GM23338 (cell line): ENCODE data around the gene PRDM10. TPM values are rescaled to one million over a fixed set of nuclear protein-coding genes. Genes with fewer than 3 reads are reported as not detected.

Experiments used
- CTCF ChIP-seq, 2 experiments: fragments of 200-600 bp in 1 of 2; sonication (generic) in 1 of 2; conservative IDR thresholded peaks; 2 replicates each; pipeline versions ENCODE4 v1.5.1 to v1.6.1; 2016 to 2017; ENCODE audit warnings: antibody characterized with exemption in 2 of 2, low read depth in 2 of 2, mild to moderate bottlenecking in 2 of 2, moderate library complexity in 1 of 2
- EZH2 ChIP-seq: fragments of 200-600 bp; sonication (generic); IDR thresholded peaks from one replicate; pipeline ENCODE4 v1.8.0; 2017; ENCODE audit warnings: antibody characterized with exemption, mild to moderate bottlenecking, low read depth; ENCODE audit not compliant: unreplicated experiment
- EZH2phosphoT487 ChIP-seq: fragments of 200-600 bp; sonication (generic); IDR thresholded peaks from one replicate; pipeline ENCODE4 v1.8.1; 2018; ENCODE audit warnings: antibody characterized with exemption; ENCODE audit not compliant: unreplicated experiment
- POLR2AphosphoS5 ChIP-seq: IDR thresholded peaks from 2 replicates; pipeline ENCODE4 v1.6.1; 2016; ENCODE audit warnings: antibody characterized with exemption, low read depth
- ZNF114 ChIP-seq: fragments of 250-450 bp; sonication (Bioruptor Pico); IDR thresholded peaks from 2 replicates; pipeline ENCODE4 v1.5.0; 2020; ENCODE audit warnings: mild to moderate bottlenecking, moderate library complexity
- ZNF331 ChIP-seq: fragments of 250-450 bp; sonication (Bioruptor Pico); IDR thresholded peaks from 2 replicates; pipeline ENCODE4 v1.5.0; 2020; ENCODE audit warnings: low read depth, mild to moderate bottlenecking, moderate library complexity
- ZNF462 ChIP-seq: fragments of 250-450 bp; sonication (Bioruptor Pico); IDR thresholded peaks from 2 replicates; pipeline ENCODE4 v1.5.0; 2020; ENCODE audit warnings: mild to moderate bottlenecking, moderate library complexity
- polyA plus RNA-seq: library from polyadenylated mRNA; unstranded; fragments of >200 nt; fragmentation: Nextera tagmentation; extraction: Ambion mirVana; gene quantifications from 2 replicates; pipeline ENCODE4 v1.2.1, GENCODE V29; 2016
- total RNA-seq: library from RNA; depleted of rRNA; stranded (reverse); fragments of >200 nt; shearing (Covaris generic); gene quantifications from 2 replicates; pipeline ENCODE4 v1.2.3, GENCODE V29; 2014

PRDM10 gene
- total and polyA plus RNA-seq, 2 experiments from 2014 or later: 5.2 to 14.9 TPM

GRCh38 chr11:129896062-129896461 is 106.6 kb downstream of the PRDM10 start (continued):
- TF ChIP-seq ZNF462 (no peak), EZH2 (no peak), CTCF (conservative IDR thresholded peaks at IDR 0.05; ENCODE audit: low read depth in 2 of 2) (no peak), ZNF114 (no peak), ZNF331 (CRISPR knock-in tag) (no peak), POLR2AphosphoS5 (no peak), EZH2phosphoT487 (no peak)
